ENCODE measurements around the gene CMSS1.

DNA sequence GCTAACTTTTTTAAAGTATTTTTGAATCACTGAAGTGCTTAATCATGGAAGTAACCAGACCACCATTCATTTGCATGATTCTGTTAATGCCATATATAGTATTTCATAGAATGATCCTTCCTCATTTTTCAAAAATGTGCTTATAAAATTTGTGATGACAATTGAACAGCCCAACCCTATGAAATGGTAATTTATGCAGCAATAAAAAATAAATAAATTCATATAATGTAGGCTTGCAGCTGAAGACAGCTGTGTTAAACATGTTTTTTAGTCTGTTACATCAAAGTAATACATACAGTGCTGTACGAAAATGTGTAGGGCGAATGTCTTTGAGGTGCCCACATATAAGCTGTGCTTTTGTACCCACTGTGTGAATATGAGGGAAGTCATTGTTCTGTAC lies 165.0 kb downstream of the CMSS1 start:
- TF ChIP-seq HDAC2 (IDR thresholded peaks at IDR 0.05) (no peak), RAD21 (conservative IDR thresholded peaks at IDR 0.05 in 1 of 2, IDR thresholded peaks at IDR 0.05 in 1 of 2) (no peak), POLR2A (IDR thresholded peaks at IDR 0.05; ENCODE audit: low read length) (no peak), JUN (IDR thresholded peaks at IDR 0.05) (no peak), MYC (IDR thresholded peaks at IDR 0.05; ENCODE audit: borderline replicate concordance, low read length) (no peak), SREBF2 (IDR thresholded peaks at IDR 0.05) (no peak)
- TF ChIP-seq, protein P1, sequence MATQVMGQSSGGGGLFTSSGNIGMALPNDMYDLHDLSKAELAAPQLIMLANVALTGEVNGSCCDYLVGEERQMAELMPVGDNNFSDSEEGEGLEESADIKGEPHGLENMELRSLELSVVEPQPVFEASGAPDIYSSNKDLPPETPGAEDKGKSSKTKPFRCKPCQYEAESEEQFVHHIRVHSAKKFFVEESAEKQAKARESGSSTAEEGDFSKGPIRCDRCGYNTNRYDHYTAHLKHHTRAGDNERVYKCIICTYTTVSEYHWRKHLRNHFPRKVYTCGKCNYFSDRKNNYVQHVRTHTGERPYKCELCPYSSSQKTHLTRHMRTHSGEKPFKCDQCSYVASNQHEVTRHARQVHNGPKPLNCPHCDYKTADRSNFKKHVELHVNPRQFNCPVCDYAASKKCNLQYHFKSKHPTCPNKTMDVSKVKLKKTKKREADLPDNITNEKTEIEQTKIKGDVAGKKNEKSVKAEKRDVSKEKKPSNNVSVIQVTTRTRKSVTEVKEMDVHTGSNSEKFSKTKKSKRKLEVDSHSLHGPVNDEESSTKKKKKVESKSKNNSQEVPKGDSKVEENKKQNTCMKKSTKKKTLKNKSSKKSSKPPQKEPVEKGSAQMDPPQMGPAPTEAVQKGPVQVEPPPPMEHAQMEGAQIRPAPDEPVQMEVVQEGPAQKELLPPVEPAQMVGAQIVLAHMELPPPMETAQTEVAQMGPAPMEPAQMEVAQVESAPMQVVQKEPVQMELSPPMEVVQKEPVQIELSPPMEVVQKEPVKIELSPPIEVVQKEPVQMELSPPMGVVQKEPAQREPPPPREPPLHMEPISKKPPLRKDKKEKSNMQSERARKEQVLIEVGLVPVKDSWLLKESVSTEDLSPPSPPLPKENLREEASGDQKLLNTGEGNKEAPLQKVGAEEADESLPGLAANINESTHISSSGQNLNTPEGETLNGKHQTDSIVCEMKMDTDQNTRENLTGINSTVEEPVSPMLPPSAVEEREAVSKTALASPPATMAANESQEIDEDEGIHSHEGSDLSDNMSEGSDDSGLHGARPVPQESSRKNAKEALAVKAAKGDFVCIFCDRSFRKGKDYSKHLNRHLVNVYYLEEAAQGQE (IDR thresholded peaks at IDR 0.05): no peak
- TF ChIP-seq, protein P2, sequence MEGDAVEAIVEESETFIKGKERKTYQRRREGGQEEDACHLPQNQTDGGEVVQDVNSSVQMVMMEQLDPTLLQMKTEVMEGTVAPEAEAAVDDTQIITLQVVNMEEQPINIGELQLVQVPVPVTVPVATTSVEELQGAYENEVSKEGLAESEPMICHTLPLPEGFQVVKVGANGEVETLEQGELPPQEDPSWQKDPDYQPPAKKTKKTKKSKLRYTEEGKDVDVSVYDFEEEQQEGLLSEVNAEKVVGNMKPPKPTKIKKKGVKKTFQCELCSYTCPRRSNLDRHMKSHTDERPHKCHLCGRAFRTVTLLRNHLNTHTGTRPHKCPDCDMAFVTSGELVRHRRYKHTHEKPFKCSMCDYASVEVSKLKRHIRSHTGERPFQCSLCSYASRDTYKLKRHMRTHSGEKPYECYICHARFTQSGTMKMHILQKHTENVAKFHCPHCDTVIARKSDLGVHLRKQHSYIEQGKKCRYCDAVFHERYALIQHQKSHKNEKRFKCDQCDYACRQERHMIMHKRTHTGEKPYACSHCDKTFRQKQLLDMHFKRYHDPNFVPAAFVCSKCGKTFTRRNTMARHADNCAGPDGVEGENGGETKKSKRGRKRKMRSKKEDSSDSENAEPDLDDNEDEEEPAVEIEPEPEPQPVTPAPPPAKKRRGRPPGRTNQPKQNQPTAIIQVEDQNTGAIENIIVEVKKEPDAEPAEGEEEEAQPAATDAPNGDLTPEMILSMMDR (IDR thresholded peaks at IDR 0.05): no peak

Measured in A549 (cell line).